ENCODE data around the gene IGSF3. TPM values are rescaled to one million over a fixed set of nuclear protein-coding genes. Genes with fewer than 3 reads are reported as not detected.

Gene IGSF3
- polyA plus RNA-seq, 1 donor (not counting 4 experiments of a cell fraction or from before 2014, with no cell fraction given), result 47.4 TPM

DNA sequence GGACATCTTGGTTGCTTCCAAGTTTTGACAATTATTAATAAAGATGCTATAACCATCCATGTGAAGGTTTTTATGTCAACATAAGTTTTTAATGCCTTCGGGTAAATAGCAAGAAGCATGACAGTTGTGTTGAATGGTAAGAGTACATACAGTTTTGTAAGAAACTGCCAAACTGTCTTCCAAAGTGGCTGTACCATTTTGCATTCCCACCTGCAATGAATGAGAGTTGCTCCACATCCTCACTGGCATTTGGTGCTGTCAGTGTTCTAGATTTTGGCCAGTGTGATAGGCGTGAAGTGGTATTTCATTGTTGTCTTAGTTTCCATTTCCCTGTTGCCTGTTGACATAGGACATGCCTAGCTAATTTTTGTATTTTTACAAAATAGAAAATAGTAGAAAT, 142.1 kb downstream of the IGSF3 start:
- no peak for FAIRE-seq

More for the DNA sequence above, 142.1 kb downstream of the IGSF3 start:
- dilution Hi-C loops (cut with MboI; ENCODE audit: extremely low pct_ligation_motif_present, low sequenced_read_pairs), result no loop called here
- H3K9me3 ChIP-seq (ENCODE audit: control insufficient read depth, low read depth, low read length), result no peaks in the 10 kb centered on the region
- H3K79me2 ChIP-seq (ENCODE audit: control insufficient read depth, insufficient read depth, low read length), result no peaks in the 10 kb centered on the region
- H4K20me1 ChIP-seq (ENCODE audit: control insufficient read depth, extremely low read depth, insufficient read depth, low read length), result no peaks in the 10 kb centered on the region
- H3K4me1 ChIP-seq (ENCODE audit: control insufficient read depth, extremely low read depth, insufficient read depth, low read length), result peaks cover 4% of the 10 kb centered on the region
- H3K9ac ChIP-seq (ENCODE audit: control insufficient read depth, extremely low read depth, insufficient read depth, low read length), result no peak overlapping the region
- no peaks in the 10 kb centered on the region for H3K36me3 ChIP-seq (ENCODE audit: control insufficient read depth in 2 of 2, extremely low read depth in 1 of 2, insufficient read depth in 2 of 2, low read length in 2 of 2)
- H3K27me3 ChIP-seq (ENCODE audit: control insufficient read depth, extremely low read depth, insufficient read depth, low read length), result no peaks in the 10 kb centered on the region
- DNase-seq (ENCODE audit: low read depth, low spot score), result no peak
- no peak overlapping the region for H3K27ac ChIP-seq (ENCODE audit: control insufficient read depth, insufficient read depth, low read length)
- TF ChIP-seq CTCF (optimal IDR thresholded peaks at IDR 0.05 in 1 of 3, IDR thresholded peaks at IDR 0.05 in 1 of 3, conservative IDR thresholded peaks at IDR 0.05 in 1 of 3; ENCODE audit: extremely low read depth in 1 of 3, insufficient read depth in 2 of 3, low read length in 3 of 3) (no peak), EZH2 (IDR thresholded peaks at IDR 0.05; ENCODE audit: low read length) (no peak)
- no peak overlapping the region for H3K4me3 ChIP-seq (ENCODE audit: control insufficient read depth in 2 of 3, extremely low read depth in 1 of 3, insufficient read depth in 2 of 3, low read depth in 1 of 3, low read length in 3 of 3)
- H3K4me2 ChIP-seq (ENCODE audit: control insufficient read depth, extremely low read depth, insufficient read depth, low read depth, low read length), result no peak overlapping the region
- H3K9me1 ChIP-seq (ENCODE audit: control insufficient read depth, extremely low read depth, insufficient read depth, low read length), result no peaks in the 10 kb centered on the region
- H2AFZ ChIP-seq (ENCODE audit: control insufficient read depth, low read length), result no peak overlapping the region

Small RNAs within 50 kb of the gene (small RNA-seq; reads per million reads assigned to genes)
- gene MIR320B1 (ENCODE audit: insufficient read length in 3 of 3, low read depth in 3 of 3, low replicate concordance in 1 of 3) (0 reads per million in 3 experiments), gene MIR548AC (ENCODE audit: insufficient read length in 3 of 3, low read depth in 3 of 3, low replicate concordance in 1 of 3) (0 reads per million in 3 experiments)

Other genes with a start within 250 kb of the IGSF3 start
- gene CD58, start 96.7 kb downstream of the IGSF3 start, polyA plus RNA-seq, result 15.6 to 38.6 TPM (median 32.6 TPM) in 3 replicates
- not detected in 3 replicates for gene CD2, start 86.7 kb upstream of the IGSF3 start, polyA plus RNA-seq
- gene PTGFRN, start 242.2 kb upstream of the IGSF3 start, polyA plus RNA-seq, result 153 to 177 TPM (median 172 TPM) in 3 replicates

Measured in keratinocyte (primary cell).